ENCODE measurements around the gene DPH1. TPM values are rescaled to one million over a fixed set of nuclear protein-coding genes. Genes with fewer than 3 reads are reported as not detected.

Gene DPH1
- total and polyA plus RNA-seq, 7 donors = 7.2 to 60.1 (median 27.6) TPM

DNA sequence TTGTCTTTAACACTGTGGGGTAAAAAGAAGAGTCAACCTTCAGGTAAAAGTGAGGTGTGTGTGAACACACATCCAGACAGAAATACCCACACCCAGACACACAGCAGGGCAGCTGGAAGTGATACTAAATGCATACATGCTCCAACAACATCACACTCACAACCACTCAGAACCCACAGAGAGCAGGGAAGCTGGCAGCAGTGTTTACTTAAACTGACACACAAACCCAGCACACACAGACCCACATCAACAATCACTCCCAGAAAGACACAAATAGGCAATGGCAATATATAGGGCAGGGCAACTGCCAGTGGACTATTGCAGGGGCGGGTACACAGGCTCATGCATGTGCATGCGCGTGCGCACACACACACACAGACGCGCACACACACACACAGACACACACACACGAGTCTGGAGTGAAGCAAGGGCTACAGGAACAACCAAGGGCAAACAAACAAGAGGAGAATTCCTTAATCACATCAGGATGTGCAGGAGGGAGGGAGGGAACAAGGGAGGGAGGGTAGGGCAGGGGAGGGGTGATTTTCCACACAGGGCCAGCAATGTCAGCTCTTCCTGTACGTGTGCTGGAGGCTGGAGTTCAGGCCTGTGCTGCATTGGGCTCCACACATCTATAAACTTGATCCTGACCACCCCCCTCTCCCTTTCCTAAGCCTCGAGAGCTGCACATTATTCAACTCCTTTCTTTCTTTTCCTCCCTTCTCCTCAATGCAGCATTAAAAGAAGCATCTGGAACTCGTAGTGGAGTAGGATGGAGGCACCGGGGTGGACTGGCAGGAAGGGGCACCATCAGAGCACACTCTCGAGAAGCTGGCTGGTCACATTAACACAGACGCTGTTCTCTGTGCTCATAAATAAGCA, 55.1 kb downstream of the DPH1 start:
- peak in 2 of 4 donors; percentile 28 to 36 for TF ChIP-seq POLR2AphosphoS5 (IDR thresholded peaks at IDR 0.05)
- TF ChIP-seq EP300 (IDR thresholded peaks at IDR 0.05) = no peak
- no peak for TF ChIP-seq CTCF (IDR thresholded peaks at IDR 0.05)
- no peaks in the 10 kb centered on the region for H3K9me3 ChIP-seq
- no peaks in the 10 kb centered on the region for H3K27me3 ChIP-seq
- DNase-seq = peak; percentile 87
- peaks cover 0 to 70% (median 59%) of the 10 kb centered on the region in 4 donors for H3K4me1 ChIP-seq
- H3K27ac ChIP-seq = peak overlapping the region; percentile 66 to 86 (median 82)
- no peak overlapping the region for H3K4me3 ChIP-seq
- H3K36me3 ChIP-seq = peaks cover 8 to 21% (median 11%) of the 10 kb centered on the region in 4 donors
- intact Hi-C loops (cut with DNase I) = no loop called here
- 21 to 56% methylated on average over 13 of the region's 13 CpGs for WGBS, 2 donors

- Histone ChIP-seq H3K36me3 (peaks cover 8 to 15% (median 9%) of the 10 kb centered on the region in 4 donors), H3K27me3 (no peaks in the 10 kb centered on the region), H3K27ac (peak overlapping the region; percentile 66 to 86 (median 82)), H3K9me3 (no peaks in the 10 kb centered on the region), H3K4me3 (no peak overlapping the region), H3K4me1 (peaks cover 0 to 76% (median 65%) of the 10 kb centered on the region in 4 donors)
- peak; percentile 86 for DNase-seq
- intact Hi-C loops (cut with DNase I) = no loop called here
- TF ChIP-seq CTCF (IDR thresholded peaks at IDR 0.05) = no peak
- TF ChIP-seq EP300 (IDR thresholded peaks at IDR 0.05) = no peak
- no peak for TF ChIP-seq POLR2A (IDR thresholded peaks at IDR 0.05)
- TF ChIP-seq POLR2AphosphoS5 (IDR thresholded peaks at IDR 0.05) = peak in 3 of 4 donors; percentile 51 to 66 (median 60)
- WGBS, 2 donors = 52 to 62% methylated on average over 5 of the region's 5 CpGs
Observed at GRCh38 chr17:2085648-2085949, 55.6 kb downstream of the DPH1 start.

DNA sequence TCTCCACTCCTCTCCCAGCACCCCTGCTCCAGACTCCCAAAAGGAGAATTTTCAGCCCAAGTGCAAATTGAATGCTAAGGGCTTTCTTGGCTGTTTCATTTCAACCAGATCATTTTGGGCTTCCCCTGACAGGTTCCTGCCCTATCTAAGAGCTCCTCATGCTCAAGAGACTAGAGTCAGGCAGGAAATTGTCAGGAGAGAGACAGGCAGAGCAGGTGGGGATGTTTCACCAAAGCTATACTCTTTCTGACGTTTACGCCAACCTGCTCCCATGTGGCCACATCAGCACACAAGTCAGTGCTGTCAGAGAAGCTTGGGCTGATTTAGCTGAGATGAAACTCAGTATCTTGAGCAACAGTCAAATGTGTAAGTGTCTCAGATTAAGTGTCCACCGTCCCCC, 56.4 kb downstream of the DPH1 start:
- no peaks in the 10 kb centered on the region for H3K27me3 ChIP-seq
- peaks cover 1 to 8% (median 5%) of the 10 kb centered on the region in 4 donors for H3K36me3 ChIP-seq
- peaks cover 0 to 83% (median 72%) of the 10 kb centered on the region in 4 donors for H3K4me1 ChIP-seq
- WGBS, 2 donors = 65 to 77% methylated on average over 3 of the region's 3 CpGs
- no peak overlapping the region for H3K4me3 ChIP-seq
- intact Hi-C loops (cut with DNase I) = no loop called here
- TF ChIP-seq EP300 (IDR thresholded peaks at IDR 0.05) (no peak), POLR2AphosphoS5 (IDR thresholded peaks at IDR 0.05) (no peak), POLR2A (IDR thresholded peaks at IDR 0.05) (no peak), CTCF (IDR thresholded peaks at IDR 0.05) (no peak)
- no peak for DNase-seq
- no peaks in the 10 kb centered on the region for H3K9me3 ChIP-seq
- H3K27ac ChIP-seq = peak overlapping the region; percentile 66 to 86 (median 82)

GRCh38 chr17:2087597-2088211, 57.8 kb downstream of the DPH1 start:
- Histone ChIP-seq H3K4me1 (peaks cover 0 to 86% (median 70%) of the 10 kb centered on the region in 4 donors), H3K27ac (peak overlapping the region; percentile 66 to 86 (median 82)), H3K36me3 (no peaks in the 10 kb centered on the region), H3K4me3 (no peak overlapping the region), H3K27me3 (no peaks in the 10 kb centered on the region), H3K9me3 (no peaks in the 10 kb centered on the region)
- intact Hi-C loops (cut with DNase I) = no loop called here
- peak; percentile 68 for DNase-seq
- WGBS, 2 donors = 52 to 77% methylated on average over 10 of the region's 10 CpGs
- peak in 2 of 4 donors; percentile 3 to 46 for TF ChIP-seq POLR2AphosphoS5 (IDR thresholded peaks at IDR 0.05)
- no peak for TF ChIP-seq POLR2A (IDR thresholded peaks at IDR 0.05)
- no peak for TF ChIP-seq EP300 (IDR thresholded peaks at IDR 0.05)
- no peak for TF ChIP-seq CTCF (IDR thresholded peaks at IDR 0.05)

All from sigmoid colon (tissue), 7 donors.